ENCODE measurements around the gene SELENOV.
"Not testable (repeated sequence)": the region's sequence is repeated elsewhere in the genome, so short reads cannot be mapped to it uniquely, and the experiment has no call there.

SELENOV gene

DNA sequence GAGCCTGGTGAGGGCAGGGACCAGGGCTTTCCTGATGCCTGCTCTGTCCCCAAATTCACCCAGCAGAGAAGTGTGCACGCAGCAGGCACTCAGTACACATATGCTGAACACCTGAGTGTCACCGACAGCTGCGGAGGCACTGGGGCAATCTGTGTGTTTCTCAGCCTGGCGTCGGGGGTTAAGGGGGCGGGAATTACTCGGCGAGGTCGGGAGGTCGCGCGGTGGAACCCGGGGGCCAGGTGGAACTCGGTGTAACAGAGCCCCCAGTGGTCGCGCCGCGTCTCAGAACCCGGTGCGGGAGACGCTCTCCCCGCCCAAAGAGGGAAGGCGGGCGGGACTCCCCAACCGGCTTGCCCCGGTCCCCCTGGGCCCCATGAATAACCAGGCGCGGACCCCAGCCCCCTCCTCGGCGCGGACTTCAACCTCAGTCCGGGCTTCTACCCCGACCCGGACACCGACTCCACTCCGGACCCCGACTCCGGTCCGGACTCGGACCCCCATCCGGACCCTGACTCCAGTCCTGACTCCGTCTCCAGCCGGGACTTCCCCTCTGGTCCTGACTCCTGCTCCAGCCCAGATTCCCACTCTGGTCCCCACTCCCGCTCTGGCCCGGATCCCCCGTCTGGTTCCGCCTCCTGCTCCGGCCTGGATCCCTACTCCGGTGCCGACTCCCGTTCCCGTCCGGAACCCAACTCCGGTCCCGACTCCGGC, at the start of gene SELENOV:
Gene SELENOV, plus strand, starts transcription at position 300 of the 711 bp plus-strand sequence. Its CDS starts 74 bp downstream, at position 374.
- DNase-seq: no peak

DNA sequence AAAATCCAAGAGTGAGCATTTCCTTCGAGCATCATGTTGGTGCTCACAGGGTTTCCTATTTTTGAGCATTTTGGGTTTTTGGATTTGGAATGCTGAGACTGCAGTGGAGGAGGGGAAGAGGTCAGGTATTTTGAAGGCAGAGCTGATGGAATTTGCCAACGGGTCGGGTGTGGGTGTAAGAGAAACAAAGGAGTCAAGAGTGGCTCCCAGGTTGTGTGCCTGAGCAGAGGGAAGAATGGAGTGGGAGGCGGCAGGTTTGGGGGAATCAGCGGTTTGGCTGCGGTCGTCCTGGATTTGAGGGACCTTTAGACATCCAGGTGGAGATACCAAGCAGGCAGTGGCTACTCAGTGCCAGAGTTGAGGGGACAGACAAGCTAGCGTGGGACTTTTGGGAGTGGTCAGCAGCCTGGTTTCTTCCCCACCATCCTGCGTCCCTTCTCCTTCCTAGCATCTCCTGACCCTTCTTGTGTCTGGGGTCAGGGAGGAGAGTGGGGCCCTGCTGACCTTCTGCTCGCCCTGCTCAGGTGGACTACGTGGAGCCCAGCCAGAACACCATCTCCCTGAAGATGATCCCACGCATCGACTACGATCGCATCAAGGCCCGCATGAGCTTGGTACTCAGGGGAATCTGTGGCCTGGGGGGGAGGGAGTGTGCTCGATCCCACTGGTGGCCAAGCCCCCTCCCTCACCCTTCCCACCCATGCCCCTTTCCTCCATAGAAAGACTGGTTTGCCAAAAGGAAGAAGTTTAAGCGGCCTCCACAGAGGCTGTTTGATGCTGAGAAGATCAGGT, 48.8 kb upstream of the SELENOV start:
- DNase-seq: no peak

- DNase-seq: no peak
Measured at GRCh38 chr19:39467941-39468340, 47.0 kb upstream of the SELENOV start.

DNA sequence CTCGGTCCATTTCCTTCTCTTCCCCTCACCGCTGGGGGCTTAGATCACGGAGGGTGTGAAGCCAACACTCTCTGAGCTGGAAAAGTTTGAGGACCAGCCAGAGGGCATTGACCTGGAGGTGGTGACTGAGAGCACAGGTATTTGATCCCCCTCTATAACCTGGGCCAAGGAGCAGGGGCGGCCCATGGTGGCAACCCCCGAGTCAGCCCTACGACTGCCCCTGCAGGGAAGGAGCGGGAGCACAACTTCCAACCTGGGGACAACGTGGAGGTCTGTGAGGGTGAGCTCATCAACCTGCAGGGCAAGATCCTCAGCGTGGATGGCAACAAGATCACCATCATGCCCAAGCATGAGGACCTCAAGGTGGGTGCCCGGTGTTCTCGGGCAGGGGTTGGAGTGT, 45.9 kb upstream of the SELENOV start:
- no peak for DNase-seq

GRCh38 chr19:39469567-39469966, 45.4 kb upstream of the SELENOV start:
- no peak for DNase-seq

DNA sequence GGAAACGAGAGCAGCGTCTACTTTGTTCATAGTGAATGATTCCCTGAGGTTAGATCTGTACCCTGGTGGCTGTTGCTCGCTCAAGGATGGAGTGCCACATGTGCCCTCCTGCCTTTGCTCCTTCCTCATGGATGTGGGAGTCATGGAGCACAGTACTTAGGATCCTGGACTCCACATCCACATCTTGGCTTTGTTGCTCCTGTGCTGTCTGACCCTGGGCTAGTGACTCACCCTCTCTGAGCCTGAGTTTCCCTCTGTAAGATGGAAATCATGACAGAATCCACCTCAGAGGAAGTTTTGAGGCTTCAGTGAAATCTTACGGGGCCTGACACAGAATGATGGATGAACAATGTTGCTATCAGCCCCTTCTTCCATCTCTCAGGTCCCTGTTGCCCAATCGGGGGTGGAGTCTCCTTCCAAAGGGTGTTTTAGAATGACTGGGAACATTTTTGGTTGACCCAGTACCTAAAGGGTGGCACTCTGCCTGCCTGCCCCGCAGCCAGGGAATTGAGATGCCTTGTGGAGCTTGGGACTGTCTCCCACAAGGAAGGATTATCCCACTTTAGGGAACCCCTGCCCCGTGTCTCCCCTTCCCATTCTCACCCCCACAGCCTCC, 44.1 kb upstream of the SELENOV start:
- no peak for DNase-seq

GRCh38 chr19:39471756-39472536, 43.0 kb upstream of the SELENOV start:
- DNase-seq: no peak

- no peak for DNase-seq
Measured at GRCh38 chr19:39472746-39473442, 42.0 kb upstream of the SELENOV start.

- no peak for DNase-seq
Measured at GRCh38 chr19:39473443-39473960, 41.4 kb upstream of the SELENOV start.

DNA sequence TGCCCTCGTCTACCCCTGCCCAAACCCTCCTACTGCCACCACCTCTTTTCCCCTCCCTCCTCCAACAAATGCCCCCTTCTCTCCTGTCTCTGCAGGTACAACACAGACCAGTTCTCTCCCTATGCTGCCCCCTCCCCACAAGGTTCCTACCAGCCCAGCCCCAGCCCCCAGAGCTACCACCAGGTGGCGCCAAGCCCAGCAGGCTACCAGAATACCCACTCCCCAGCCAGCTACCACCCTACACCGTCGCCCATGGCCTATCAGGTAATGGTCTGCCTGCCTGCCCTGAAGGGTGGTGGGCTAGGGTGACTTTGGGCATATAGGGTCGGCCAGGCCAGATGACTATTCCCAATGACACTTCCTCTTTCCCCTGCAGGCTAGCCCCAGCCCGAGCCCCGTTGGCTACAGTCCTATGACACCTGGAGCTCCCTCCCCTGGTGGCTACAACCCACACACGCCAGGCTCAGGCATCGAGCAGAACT, 40.8 kb upstream of the SELENOV start:
- peak; percentile 46 to 68 (median 55) for DNase-seq

- DNase-seq: no peak
Measured at GRCh38 chr19:39475748-39476147, 39.2 kb upstream of the SELENOV start.

GRCh38 chr19:39479319-39479801, 35.6 kb upstream of the SELENOV start:
- not testable (repeated sequence) for DNase-seq

- no peak for DNase-seq
Measured at GRCh38 chr19:39479916-39480315, 35.0 kb upstream of the SELENOV start.

- DNase-seq: peak; percentile 92 to 97 (median 95)
Measured at GRCh38 chr19:39480337-39481228, 34.4 kb upstream of the SELENOV start, which contains the start of gene TIMM50. TIMM50 (plus strand) TSS chr19:39480838; CDS start chr19:39480854, 16 bp downstream.

DNA sequence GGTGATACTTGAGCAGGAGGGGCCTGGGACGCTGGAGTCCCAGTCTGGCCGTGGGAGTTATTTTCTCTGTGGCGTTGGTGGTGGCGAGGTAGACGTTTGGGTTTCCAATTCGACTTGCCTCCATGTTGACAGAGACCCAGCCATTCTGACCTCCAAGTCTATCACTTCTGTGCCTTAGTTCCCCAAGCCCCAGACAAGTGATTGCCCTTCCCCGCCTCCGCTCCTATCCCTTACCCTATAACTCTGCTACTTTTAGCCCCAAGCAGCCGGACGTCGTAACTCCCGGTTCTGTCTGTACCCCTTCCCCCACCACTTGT, 33.8 kb upstream of the SELENOV start:
- no peak for DNase-seq

DNA sequence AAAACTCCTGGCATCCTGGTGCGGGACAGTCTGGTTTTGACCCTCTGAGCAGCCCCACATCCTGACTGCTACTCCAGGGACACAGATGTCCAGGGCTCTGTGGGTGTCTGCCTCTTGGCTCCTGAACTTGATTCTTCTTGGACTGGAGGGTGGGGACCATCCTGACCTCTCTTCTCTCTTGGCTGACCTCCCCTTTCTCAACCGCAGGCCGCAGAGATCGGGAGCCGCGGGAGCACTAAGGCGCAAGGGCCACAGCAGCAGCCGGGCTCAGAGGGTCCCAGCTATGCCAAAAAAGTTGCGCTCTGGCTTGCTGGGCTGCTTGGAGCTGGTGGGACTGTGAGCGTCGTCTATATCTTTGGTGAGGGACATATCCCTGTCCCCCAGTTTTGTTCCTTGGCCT, 33.3 kb upstream of the SELENOV start:
- no peak for DNase-seq

DNA sequence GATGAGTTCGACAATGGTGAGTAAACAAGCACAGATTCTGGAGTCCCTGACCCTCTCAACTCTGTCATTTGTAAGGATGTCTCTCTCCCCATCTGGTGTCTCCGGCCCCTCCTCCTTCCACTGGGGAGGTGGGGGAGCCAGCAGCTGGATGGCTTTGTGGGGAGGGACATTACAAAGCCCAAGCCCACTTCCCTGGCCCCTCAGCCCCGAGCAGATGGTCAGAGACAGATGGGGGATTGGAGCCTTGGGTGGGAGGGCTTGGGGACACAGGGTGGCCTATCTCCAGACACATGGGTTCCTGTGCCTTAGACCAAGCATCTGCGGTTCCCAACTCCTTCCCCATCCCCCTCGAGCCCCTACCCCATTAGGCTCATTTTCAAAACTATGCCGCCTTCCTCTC, 31.8 kb upstream of the SELENOV start:
- no peak for DNase-seq

GRCh38 chr19:39489756-39490155, 25.2 kb upstream of the SELENOV start:
- DNase-seq: no peak

GRCh38 chr19:39492225-39492624, 22.7 kb upstream of the SELENOV start:
- DNase-seq: no peak

DNA sequence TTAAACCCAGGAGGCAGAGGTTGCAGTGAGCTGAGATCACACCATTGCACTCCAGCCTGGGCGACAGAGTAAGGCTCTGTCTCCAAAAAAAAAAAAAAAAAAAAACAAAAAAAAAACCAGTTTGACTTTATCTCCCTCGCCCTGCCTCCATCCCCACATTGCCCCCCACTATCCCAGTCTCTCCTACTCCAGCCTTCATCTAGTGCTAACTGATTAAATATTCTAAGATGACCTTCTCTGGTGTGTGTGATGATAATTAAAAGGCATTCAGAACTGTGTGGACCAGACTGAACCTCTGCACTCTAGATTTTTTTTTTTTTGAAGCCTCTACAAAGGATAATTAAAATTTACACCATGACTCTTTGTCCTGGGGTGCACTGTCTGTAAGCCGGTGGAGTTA, 22.2 kb upstream of the SELENOV start:
- no peak for DNase-seq

DNA sequence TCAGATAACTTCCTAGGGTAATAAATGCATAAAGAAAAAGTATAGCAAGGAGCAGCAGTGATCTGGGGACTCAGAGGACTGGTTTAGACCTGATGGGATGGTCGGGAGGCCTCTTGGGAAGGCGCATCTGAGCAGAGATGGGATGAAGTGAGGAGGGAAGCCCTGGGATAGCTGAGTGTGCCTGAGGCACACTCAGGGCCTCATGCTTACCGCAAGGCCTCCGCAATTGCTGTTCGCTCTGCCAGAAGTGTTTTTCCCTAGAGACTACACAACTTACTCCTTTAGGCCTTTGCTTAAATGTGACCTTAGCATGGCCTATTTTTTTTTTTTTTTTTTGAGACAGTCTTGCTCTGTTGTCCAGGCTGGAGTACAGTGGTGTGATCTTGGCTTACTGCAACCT, 20.3 kb upstream of the SELENOV start:
- DNase-seq: no peak
